HG02870 (cell line): ENCODE results near the gene CLCNKA.

ENCODE experiments used
- ATAC-seq: cut with Tn5 transposase; IDR thresholded peaks from one replicate; pipeline ENCODE4 v1.9.1; 2021; ENCODE audit warnings: mild to moderate bottlenecking, moderate library complexity; ENCODE audit not compliant: unreplicated experiment

Gene CLCNKA

DNA sequence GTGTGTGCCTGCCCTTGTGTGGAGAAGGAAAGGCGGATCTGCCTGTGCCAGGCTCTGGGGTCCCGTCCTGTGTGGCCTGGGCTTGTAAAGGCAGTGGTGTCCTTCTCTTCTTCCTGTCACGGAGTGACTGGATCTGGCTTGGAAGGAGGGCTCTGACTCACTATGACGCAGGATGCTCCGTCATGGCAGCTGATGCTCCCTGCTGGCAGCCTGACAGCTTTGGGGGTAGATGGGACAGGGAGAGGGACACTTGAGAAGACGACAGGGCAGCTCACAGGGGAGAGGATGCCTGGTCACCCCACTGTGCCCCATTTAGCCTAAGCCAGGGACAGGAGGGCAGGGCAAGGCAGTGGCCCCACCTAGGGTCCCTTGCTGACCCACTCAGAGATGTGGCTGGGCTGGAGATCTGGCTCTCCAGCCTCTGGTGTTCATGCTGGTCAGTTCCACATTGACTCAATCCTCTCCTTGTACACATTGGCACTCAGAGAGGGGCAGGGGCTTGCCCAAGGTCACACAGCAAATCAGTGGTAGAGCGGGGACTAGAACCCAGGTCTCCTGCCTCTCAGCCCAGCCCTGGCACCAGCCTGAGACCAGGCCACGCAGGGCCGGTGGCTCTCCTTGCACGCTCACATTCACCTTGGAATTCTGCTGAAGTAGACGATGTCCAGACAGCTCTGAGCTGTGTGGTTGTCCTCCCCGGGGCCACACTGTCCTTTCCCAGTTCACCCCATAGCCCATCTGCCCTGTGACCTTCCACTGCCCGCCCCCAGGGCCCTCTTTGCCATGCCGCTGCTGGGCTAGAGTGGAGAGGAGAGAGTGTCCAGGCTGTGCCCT, 54.4 kb downstream of the CLCNKA start:
- no peak for ATAC-seq

DNA sequence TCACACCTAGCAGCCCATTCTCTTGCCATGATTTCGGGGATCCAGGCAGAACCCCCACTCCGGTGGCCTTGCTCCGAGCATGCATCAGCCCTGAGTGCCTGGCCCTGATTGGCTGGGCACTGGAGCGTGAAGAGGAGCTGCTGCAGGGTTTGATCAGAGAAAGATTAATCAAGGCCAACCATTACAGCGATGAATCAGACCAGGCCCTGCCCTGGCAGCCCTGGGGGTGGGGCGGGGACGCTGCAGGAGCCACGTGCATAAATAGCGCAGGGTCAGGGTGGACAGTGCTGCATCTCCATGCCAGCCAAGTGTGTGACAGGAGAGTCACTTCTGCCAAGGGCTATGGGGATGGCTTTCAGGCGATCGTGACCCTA, 55.0 kb downstream of the CLCNKA start:
- no peak for ATAC-seq

DNA sequence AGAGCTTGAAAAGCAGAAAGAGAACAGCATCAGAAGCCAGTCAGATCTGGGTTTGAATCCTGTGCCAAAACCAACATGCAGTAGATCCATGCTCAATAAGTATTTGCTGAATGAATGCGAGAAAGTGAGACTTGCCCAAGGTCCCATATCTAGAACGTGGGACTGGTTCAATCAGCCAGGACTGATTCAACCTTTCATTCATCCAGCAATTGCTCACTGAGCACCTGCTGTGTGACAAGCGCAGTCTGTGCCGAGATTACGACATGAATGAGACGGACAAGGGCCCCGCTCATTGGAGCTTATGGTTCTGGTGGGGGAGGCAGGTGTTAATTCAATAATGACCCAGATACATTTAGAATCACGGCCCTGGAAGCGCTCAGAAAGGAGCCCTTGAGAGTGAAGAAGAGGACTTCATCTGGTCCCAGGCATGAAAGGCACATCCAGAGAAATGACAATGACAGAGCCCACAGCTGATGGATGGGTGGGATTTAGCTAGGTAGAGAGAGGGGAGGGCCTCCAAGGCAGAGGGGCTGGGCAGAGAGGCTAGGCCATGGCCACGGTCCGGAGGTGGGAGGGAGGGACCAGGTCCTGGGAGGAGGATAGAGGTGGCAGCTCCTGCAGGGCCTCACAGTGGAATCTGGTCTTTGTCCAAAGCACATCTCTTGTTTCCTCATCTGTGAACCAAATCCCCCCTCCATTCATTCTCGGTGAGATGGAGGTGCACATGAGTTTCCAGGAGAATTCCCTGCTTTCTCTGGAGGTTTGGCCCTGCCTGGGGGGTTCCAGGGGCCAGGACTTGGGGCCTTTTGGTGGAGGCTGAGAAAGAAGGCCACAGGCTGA, 55.8 kb downstream of the CLCNKA start:
- no peak for ATAC-seq

DNA sequence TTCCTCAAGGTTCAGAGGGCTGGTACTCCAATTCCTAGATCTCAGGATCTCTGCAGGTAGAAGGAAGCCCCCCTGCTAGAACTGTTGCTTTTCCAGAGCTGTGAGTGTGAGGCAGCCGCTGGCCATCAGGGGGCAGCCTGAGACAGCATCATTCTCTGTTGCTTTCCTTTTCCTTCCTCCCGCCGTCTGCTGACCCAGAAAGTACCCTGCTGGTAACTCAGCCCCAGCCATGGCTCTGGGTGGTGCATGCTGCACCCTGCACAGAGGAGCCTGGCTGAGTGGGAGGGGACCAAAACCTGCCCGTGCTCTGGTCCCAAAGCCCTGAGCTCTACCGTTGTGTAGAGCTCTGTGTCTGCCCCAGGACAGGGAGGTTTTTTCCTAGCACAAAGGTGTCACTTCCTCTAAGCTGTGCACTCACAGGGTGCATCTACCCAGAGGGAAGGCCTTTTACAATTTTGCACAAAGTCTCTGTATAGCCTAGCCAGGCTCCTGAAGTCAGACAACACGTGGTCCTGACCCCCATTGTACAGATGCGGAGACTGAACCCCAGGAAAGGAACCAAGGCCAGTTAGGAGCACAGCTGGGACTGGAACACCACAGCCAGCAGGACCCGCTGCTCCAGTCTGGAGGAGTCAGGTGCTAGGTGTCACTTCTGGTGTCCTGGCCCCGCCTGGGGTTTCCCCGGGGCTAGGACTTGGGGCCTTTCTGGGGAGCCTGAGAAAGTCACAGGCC, 57.3 kb downstream of the CLCNKA start:
- ATAC-seq: no peak

DNA sequence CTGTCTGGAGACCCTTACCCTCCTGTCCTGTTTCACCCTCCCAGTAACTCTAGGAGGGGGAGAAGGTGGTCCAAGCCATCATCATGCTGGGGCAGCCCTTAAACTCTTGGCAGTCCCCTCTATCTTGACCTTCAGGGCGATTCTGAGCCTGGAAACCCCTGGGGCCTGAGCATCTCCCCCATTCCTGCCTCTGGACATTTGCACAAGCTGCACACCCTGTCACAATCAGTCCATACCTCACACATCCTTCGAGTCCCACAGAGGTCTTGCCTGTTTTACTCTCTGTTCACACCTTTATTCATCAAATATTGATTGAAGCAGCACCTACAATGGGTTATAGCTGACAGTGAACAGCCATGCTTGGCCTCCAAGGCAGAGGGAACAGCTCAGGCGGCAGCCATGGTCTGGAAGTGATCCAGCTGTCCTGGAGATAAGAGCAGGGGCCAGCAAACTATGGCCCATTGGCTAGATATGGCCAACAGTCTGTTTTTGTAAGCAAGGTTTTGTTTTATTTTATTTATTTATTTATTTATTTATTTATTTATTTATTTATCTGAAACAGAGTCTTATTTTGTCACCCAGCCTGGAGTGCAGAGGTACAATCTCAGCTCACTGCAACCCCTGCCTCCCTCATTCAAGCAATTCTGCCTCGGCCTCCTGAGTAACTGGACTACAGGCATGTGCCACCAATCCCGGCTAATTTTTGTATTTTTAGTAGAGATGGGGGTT, 58.8 kb downstream of the CLCNKA start:
- no peak for ATAC-seq

DNA sequence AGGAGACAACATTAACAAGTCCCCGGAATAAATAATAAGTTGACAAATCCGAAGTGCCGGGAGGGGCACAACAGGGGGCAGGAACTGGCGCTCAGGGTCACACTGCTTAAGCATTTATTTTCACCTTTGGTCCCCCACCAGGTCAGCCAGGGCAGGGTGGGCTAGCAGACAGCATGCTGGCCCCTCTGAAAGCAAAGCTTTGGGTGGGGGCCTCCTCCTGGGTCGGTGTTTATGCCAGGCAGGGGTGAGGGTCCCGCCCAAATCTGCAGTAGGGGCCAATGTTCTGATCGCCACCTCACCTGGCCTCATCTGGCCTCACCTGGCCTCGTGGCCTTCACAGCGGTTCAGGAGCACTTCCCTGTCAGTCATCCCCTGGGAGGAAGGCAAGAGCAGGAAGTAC, 59.8 kb downstream of the CLCNKA start:
- ATAC-seq: no peak

DNA sequence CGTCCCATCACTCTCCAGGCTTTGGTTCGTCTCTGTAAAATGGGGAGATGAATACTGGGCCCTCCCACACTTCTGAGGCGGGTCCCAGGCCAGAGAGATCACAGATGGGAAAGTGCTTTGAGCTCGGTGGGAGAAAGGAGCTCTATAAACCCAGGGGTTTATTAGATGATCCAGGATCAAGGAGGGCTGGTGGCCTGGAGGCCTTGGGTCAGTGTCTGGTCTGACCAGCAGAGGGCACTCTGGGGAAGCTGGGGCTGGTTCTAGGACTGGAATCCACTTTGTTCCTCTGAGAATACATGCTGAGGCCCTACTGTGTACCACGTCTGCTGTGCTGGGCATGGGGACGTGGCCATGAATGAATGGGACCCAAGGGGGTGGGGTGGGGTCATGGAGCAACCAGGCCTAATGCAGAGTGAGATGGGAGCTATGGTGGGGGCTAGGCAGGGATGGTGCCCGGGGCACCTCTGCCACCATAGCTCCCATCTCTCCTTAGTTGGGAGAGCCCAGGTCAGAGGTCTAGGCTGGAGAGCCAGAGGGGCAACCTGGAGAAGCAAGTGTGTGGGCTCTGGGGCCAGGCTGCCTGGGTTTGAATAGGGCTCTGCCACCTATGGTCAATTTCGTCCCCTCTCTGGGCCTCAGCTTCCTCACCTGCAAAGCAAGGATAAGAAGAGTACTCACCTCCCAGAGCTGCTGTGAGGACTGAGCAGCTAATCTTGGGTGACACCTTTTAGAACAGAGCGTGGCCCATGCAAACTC, 60.6 kb downstream of the CLCNKA start:
- ATAC-seq: no peak

DNA sequence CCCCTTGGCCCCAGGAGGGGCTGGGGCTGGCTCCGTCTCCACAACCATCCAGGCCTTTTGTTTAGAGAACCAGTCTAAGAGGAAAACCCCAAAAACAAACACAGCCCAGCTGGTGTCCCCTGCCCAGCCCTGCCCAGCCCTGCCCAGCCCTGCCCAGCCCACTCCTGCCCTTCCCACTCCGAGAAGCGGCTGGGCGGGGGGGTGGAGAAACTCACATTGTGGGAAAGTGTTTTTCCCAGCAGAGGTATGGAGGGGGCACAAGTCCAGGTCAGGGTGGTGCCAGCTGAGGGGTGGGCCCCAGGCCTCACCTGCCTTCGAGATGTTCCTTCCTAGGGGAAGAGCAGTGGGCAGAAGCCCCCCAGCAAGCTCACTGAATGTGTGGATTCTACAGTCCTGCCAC, 61.6 kb downstream of the CLCNKA start:
- no peak for ATAC-seq
